IPS-11a (cell line): Measurements from ENCODE around the gene FBRS.
"Not testable (repeated sequence)": the region's sequence is repeated elsewhere in the genome, so short reads cannot be mapped to it uniquely, and the experiment has no call there.

Experiments
- H3K4me3 ChIP-seq: one replicate; pipeline ENCODE4 v1.5.1; 2013; ENCODE audit warnings: low read depth, low read length, control low read depth

The FBRS gene

GRCh38 chr16:30698139-30698815 is 40.0 kb downstream of the FBRS start:
- peak overlapping the region; percentile 90 for H3K4me3 ChIP-seq

GRCh38 chr16:30698816-30699614 is 40.8 kb downstream of the FBRS start, which contains the start of gene SRCAP:
SRCAP (plus strand) TSS chr16:30699171; CDS start chr16:30700825, 1,654 bp downstream.
- peak within 1 kb of the TSS; percentile 90 for H3K4me3 ChIP-seq

- peak overlapping the region; percentile 90 for H3K4me3 ChIP-seq
These were observed 41.4 kb downstream of the FBRS start for GRCh38 chr16:30699615-30700099.

- no peak overlapping the region for H3K4me3 ChIP-seq
These were observed 42.3 kb downstream of the FBRS start for GRCh38 chr16:30700491-30700890.

- no peak overlapping the region for H3K4me3 ChIP-seq
These were observed 42.7 kb downstream of the FBRS start for GRCh38 chr16:30700971-30701370.

GRCh38 chr16:30703071-30703470 is 44.8 kb downstream of the FBRS start:
- not testable (repeated sequence) for H3K4me3 ChIP-seq

GRCh38 chr16:30703971-30704370 is 45.7 kb downstream of the FBRS start:
- no peak overlapping the region for H3K4me3 ChIP-seq

- H3K4me3 ChIP-seq, result no peak overlapping the region
These were observed 47.8 kb downstream of the FBRS start for GRCh38 chr16:30706046-30706445.

GRCh38 chr16:30710971-30711370 is 52.7 kb downstream of the FBRS start:
- no peak overlapping the region for H3K4me3 ChIP-seq

GRCh38 chr16:30711712-30712111 is 53.5 kb downstream of the FBRS start:
- H3K4me3 ChIP-seq, result no peak overlapping the region

GRCh38 chr16:30715750-30716445 is 57.7 kb downstream of the FBRS start:
- H3K4me3 ChIP-seq, result no peak overlapping the region

GRCh38 chr16:30720086-30720485 is 61.9 kb downstream of the FBRS start:
- no peak overlapping the region for H3K4me3 ChIP-seq
